HepG2 (cell line): ENCODE measurements around the gene CD244. TPM values are rescaled to one million over a fixed set of nuclear protein-coding genes. Genes with fewer than 3 reads are reported as not detected.

Experiments used
- ATAC-seq: fragments of 200-7000 bp; cut with Tn5 transposase; 3 replicates; pipeline ENCODE4 v1.9.1; 2020; ENCODE audit warnings: mild to moderate bottlenecking, moderate library complexity
- BruUV-seq: library from RNA; stranded (reverse); fragments of 400-500 nt; replicated peaks from 2 replicates; lab custom pipeline; 2021; lab: Mats Ljungman, UMichigan
- CTCF ChIA-PET: fragments of 300-600 bp; formaldehyde crosslinking; extraction: SDS; loops from one replicate; lab custom pipeline; 2021; ENCODE audit warnings: low total read pairs, inconsistent platforms, low intra/inter-chr PET ratio; lab: Yijun Ruan, JAX
- POLR2A ChIA-PET: fragments of 350-600 bp; sonication (Branson Sonifier 250); formaldehyde crosslinking; loops from one replicate; lab custom pipeline; 2020; ENCODE audit warnings: antibody characterized with exemption, inconsistent platforms; lab: Yijun Ruan, JAX
- DNase-seq: peaks from one replicate; pipeline ENCODE4 v3.0.0-alpha.2; 2015; ENCODE audit warnings: low spot score
- FAIRE-seq: peaks from 3 replicates; lab custom pipeline; 2011; peaks lifted over from hg19 to GRCh38; lab: Jason Lieb, UNC
- H2AFZ ChIP-seq: one replicate; pipeline ENCODE4 v1.6.1; 2011; ENCODE audit warnings: low read length, inconsistent platforms
- H3K27ac ChIP-seq: fragments of 300-600 bp; 3 replicates; pipeline ENCODE4 v1.8.0; 2011; ENCODE audit warnings: mixed run types, mild to moderate bottlenecking, mixed read lengths, low read length, inconsistent platforms; ENCODE audit not compliant: insufficient read depth; ENCODE audit errors: extremely low read length
- H3K27me3 ChIP-seq, 2 experiments: fragments of 200-600 bp in 1 of 2; 2 replicates in 1 of 2; 3 replicates in 1 of 2; pipeline versions ENCODE4 v1.6.0 to v1.8.0; 2011; ENCODE audit warnings: low read length in 2 of 2, mild to moderate bottlenecking in 2 of 2, moderate library complexity in 2 of 2, inconsistent platforms in 1 of 2; ENCODE audit not compliant: insufficient read depth in 2 of 2, control insufficient read depth in 1 of 2
- H3K36me3 ChIP-seq, 2 experiments: fragments of 200-600 bp in 1 of 2; replicated peaks in 1 of 2; 2 replicates in 1 of 2; 3 replicates in 1 of 2; pipeline versions ENCODE4 v1.5.1 to v1.8.0; 2011; ENCODE audit warnings: low read length in 2 of 2, inconsistent platforms in 1 of 2; ENCODE audit not compliant: insufficient read depth in 2 of 2, control insufficient read depth in 1 of 2
- H3K4me1 ChIP-seq: 2 replicates; pipeline ENCODE4 v1.5.1; 2012; ENCODE audit warnings: low read length, inconsistent platforms; ENCODE audit not compliant: insufficient read depth
- H3K4me2 ChIP-seq: 2 replicates; pipeline ENCODE4 v1.6.0; 2011; ENCODE audit warnings: low read depth, low read length, inconsistent platforms
- H3K4me3 ChIP-seq, 3 experiments: fragments of 200-600 bp in 1 of 3; sonication (generic), shearing (Covaris generic) in 1 of 3; replicated peaks in 1 of 3; 2 replicates each; pipeline ENCODE4 v1.5.1; 2011 to 2016; ENCODE audit warnings: low read length in 3 of 3, inconsistent platforms in 2 of 3, low read depth in 2 of 3, mild to moderate bottlenecking in 2 of 3, control low read depth in 1 of 3, mixed read lengths in 1 of 3; ENCODE audit not compliant: insufficient read depth in 1 of 3
- H3K79me2 ChIP-seq: one replicate; pipeline ENCODE4 v1.6.1; 2011; ENCODE audit warnings: low read length, inconsistent platforms; ENCODE audit not compliant: insufficient read depth
- H3K9ac ChIP-seq: 2 replicates; pipeline ENCODE4 v1.6.0; 2011; ENCODE audit warnings: mild to moderate bottlenecking, low read depth, low read length, inconsistent platforms; ENCODE audit not compliant: insufficient read depth
- H3K9me3 ChIP-seq: 2 replicates; pipeline ENCODE4 v1.5.1; 2012; ENCODE audit warnings: mild to moderate bottlenecking, low read length
- H4K20me1 ChIP-seq: 2 replicates; pipeline ENCODE4 v1.6.0; 2011; ENCODE audit warnings: inconsistent platforms, mild to moderate bottlenecking, low read length, moderate library complexity; ENCODE audit not compliant: insufficient read depth
- ATF1 ChIP-seq: IDR thresholded peaks from 2 replicates; pipeline ENCODE4 v1.6.1; 2016; ENCODE audit warnings: mild to moderate bottlenecking, control low read depth
- CBFB ChIP-seq: sonication (generic); formaldehyde crosslinking; IDR thresholded peaks from 2 replicates; pipeline ENCODE4 v1.4.0; 2020; ENCODE audit warnings: missing genetic modification reagents
- ELF3 ChIP-seq: IDR thresholded peaks from 2 replicates; pipeline ENCODE4 v1.6.1; 2016; ENCODE audit warnings: missing genetic modification reagents, missing compliant biosample characterization
- FOXJ3 ChIP-seq: sonication (generic); formaldehyde crosslinking; IDR thresholded peaks from 2 replicates; pipeline ENCODE4 v1.4.0; 2020; ENCODE audit warnings: missing genetic modification reagents, mild to moderate bottlenecking, borderline replicate concordance
- KLF15 ChIP-seq: sonication (generic); formaldehyde crosslinking; IDR thresholded peaks from 2 replicates; pipeline ENCODE4 v1.8.1; 2023; ENCODE audit warnings: borderline replicate concordance, mild to moderate bottlenecking, inconsistent platforms, missing genetic modification reagents, mixed read lengths
- MBNL3 ChIP-seq: fragments of 250-450 bp; sonication (Bioruptor Pico); conservative IDR thresholded peaks from 2 replicates; pipeline ENCODE4 v1.8.0; 2022; ENCODE audit warnings: mild to moderate bottlenecking, inconsistent platforms
- MEF2D ChIP-seq: sonication (generic); formaldehyde crosslinking; IDR thresholded peaks from 2 replicates; pipeline ENCODE4 v1.5.1; 2020; ENCODE audit warnings: mild to moderate bottlenecking, missing genetic modification reagents
- MXI1 ChIP-seq: IDR thresholded peaks from 3 replicates; pipeline ENCODE4 v1.6.1; 2012; ENCODE audit warnings: low read depth, low read length, inconsistent platforms, borderline replicate concordance
- NR1H2 ChIP-seq: sonication (generic); formaldehyde crosslinking; IDR thresholded peaks from 2 replicates; pipeline ENCODE4 v1.8.1; 2022; ENCODE audit warnings: low read depth, missing genetic modification reagents, borderline replicate concordance
- PAF1 ChIP-seq: IDR thresholded peaks from 2 replicates; pipeline ENCODE4 v1.6.1; 2016; ENCODE audit warnings: missing genetic modification reagents, missing compliant biosample characterization
- PBX3 ChIP-seq: sonication (generic); formaldehyde crosslinking; IDR thresholded peaks from 2 replicates; pipeline ENCODE4 v1.8.1; 2023; ENCODE audit warnings: missing genetic modification reagents, inconsistent platforms, borderline replicate concordance
- PITX1 ChIP-seq: sonication (generic); formaldehyde crosslinking; IDR thresholded peaks from 2 replicates; pipeline ENCODE4 v1.5.1; 2020; ENCODE audit warnings: mild to moderate bottlenecking, missing genetic modification reagents
- RARA ChIP-seq: IDR thresholded peaks from 2 replicates; pipeline ENCODE4 v1.6.1; 2016; ENCODE audit warnings: missing genetic modification reagents, missing compliant biosample characterization
- ZBTB46 ChIP-seq: sonication (generic); formaldehyde crosslinking; IDR thresholded peaks from 2 replicates; pipeline ENCODE4 v1.4.0; 2020; ENCODE audit warnings: mild to moderate bottlenecking, missing genetic modification reagents, borderline replicate concordance
- ZFP36 ChIP-seq: fragments of 150-350 bp; IDR thresholded peaks from 2 replicates; pipeline ENCODE4 v1.6.1; 2018; ENCODE audit warnings: borderline replicate concordance, low read length, low read depth; ENCODE audit not compliant: partially characterized antibody
- ZNF207 ChIP-seq: fragments of 450-650 bp; IDR thresholded peaks from 2 replicates; pipeline ENCODE4 v1.6.1; 2016; ENCODE audit warnings: antibody characterized with exemption, borderline replicate concordance
- ZNF577 ChIP-seq: sonication (generic); formaldehyde crosslinking; IDR thresholded peaks from 2 replicates; pipeline ENCODE4 v1.4.0; 2020; ENCODE audit warnings: mild to moderate bottlenecking, low read depth, missing genetic modification reagents, borderline replicate concordance
- ZNF644 ChIP-seq: IDR thresholded peaks from 2 replicates; pipeline ENCODE4 v1.6.1; 2016; ENCODE audit warnings: low read depth
- ZNF878 ChIP-seq: sonication (generic); formaldehyde crosslinking; IDR thresholded peaks from 2 replicates; pipeline ENCODE4 v1.8.1; 2023; ENCODE audit warnings: mild to moderate bottlenecking, missing genetic modification reagents, moderate library complexity
- WGBS: methylation state at CpG from one replicate; pipeline ENCODE4 v1.1.6; 2017; ENCODE audit warnings: low lambda C conversion rate; 5-methylcytosine and 5-hydroxymethylcytosine counted together
- in situ Hi-C: cut with HindIII; loops from 2 replicates; pipeline ENCODE4 v1.10.0; 2017; ENCODE audit warnings: low pct_unique_long_range_greater_than_20kb; ENCODE audit not compliant: extremely low pct_ligation_motif_present
- intact Hi-C: fragments of 100-400 bp; cut with micrococcal nuclease; formaldehyde crosslinking; loops from one replicate; pipeline ENCODE4 v1.10.0; 2022; ENCODE audit not compliant: unreplicated experiment
- polyA plus RNA-seq, 8 experiments: library from polyadenylated mRNA; depleted of rRNA in 3 of 8; stranded (reverse) in 7 of 8; unstranded in 1 of 8; fragments of >200 nt; fragmentation: Illumina TruSeq in 4 of 8; extraction: Trizol in 4 of 8; gene quantifications; 2 replicates each; pipeline versions ENCODE4 v1.2.1 to v1.2.3, GENCODE V29; 2011 to 2016; ENCODE audit warnings: low read depth in 4 of 8, missing spikeins in 1 of 8, mixed read lengths in 1 of 8; ENCODE audit not compliant: insufficient read depth in 1 of 8
- total RNA-seq, 5 experiments: library from RNA; depleted of rRNA; stranded (reverse); fragments of >200 nt; fragmentation: Illumina TruSeq; extraction: Trizol; gene quantifications; 2 replicates each; pipeline ENCODE4 v1.2.3, GENCODE V29; 2016; ENCODE audit warnings: low read depth in 1 of 5

The CD244 gene
- total and polyA plus RNA-seq, 2 of the 13 experiments (the other 11 are each of a cell fraction or from before 2014, with no cell fraction given) = 0.09 TPM; not detected in 1

- Histone ChIP-seq H3K27me3 (no peaks in the 10 kb centered on the region; a peak in 1 of 5 replicates), H3K9me3 (no peaks in the 10 kb centered on the region), H3K4me1 (no peaks in the 10 kb centered on the region), H3K27ac (no peak overlapping the region), H3K79me2 (no peaks in the 10 kb centered on the region), H3K4me2 (no peak overlapping the region), H3K36me3 (no peaks in the 10 kb centered on the region), H3K4me3 (no peak overlapping the region), H4K20me1 (no peaks in the 10 kb centered on the region), H3K9ac (no peak overlapping the region), H2AFZ (no peak overlapping the region)
- ChIA-PET CTCF (no interaction called here), POLR2A (no interaction called here)
- DNase-seq (no peak), ATAC-seq (no peak), FAIRE-seq (no peak)
- TF ChIP-seq ATF1 (CRISPR knock-in tag) (no peak), FOXJ3 (CRISPR knock-in tag) (no peak), PAF1 (CRISPR knock-in tag) (no peak), ELF3 (no peak), PITX1 (CRISPR knock-in tag) (no peak), ZNF878 (no peak), RARA (CRISPR knock-in tag) (no peak), NR1H2 (CRISPR knock-in tag) (no peak), ZNF207 (no peak), ZNF644 (CRISPR knock-in tag) (no peak), MEF2D (CRISPR knock-in tag) (no peak), PBX3 (CRISPR knock-in tag) (no peak), ZNF577 (no peak), ZBTB46 (no peak), KLF15 (CRISPR knock-in tag) (no peak), MBNL3 (CRISPR knock-in tag) (no peak), CBFB (CRISPR knock-in tag) (no peak), ZFP36 (no peak), MXI1 (no peak)
- in situ Hi-C loops = no loop called here
- 47% methylated on average over 7 of the region's 7 CpGs for WGBS
- intact Hi-C loops = no loop called here
- no TSS peak for BruUV-seq
Measured at GRCh38 chr1:160911441-160911840, 48.8 kb upstream of the CD244 start.
